Right atrium auricular region (tissue), 2 donors: Measurements from ENCODE around the gene CD58. TPM values are rescaled to one million over a fixed set of nuclear protein-coding genes. Genes with fewer than 3 reads are reported as not detected.

ENCODE experiments used
- DNase-seq: peaks from one replicate; pipeline ENCODE4 v3.0.0-alpha.2; 2019; ENCODE audit warnings: low spot score
- H3K27ac ChIP-seq, 2 donors: fragments of 200-600 bp; sonication (generic); 1 replicate in 1 of 2; 2 replicates in 1 of 2; pipeline ENCODE4 v1.5.1; 2016 to 2019
- H3K27me3 ChIP-seq, 2 donors: fragments of 200-600 bp; sonication (generic); one replicate each; pipeline versions ENCODE4 v1.5.1 to v1.6.0; 2017 to 2019
- H3K36me3 ChIP-seq: fragments of 200-600 bp; sonication (generic); one replicate; pipeline ENCODE4 v1.5.1; 2016
- H3K4me1 ChIP-seq, 2 donors: fragments of 200-600 bp; sonication (generic); one replicate each; pipeline versions ENCODE4 v1.5.1 to v1.6.0; 2017 to 2019
- H3K4me3 ChIP-seq, 2 donors: fragments of 200-600 bp; sonication (generic); 1 replicate in 1 of 2; 2 replicates in 1 of 2; pipeline ENCODE4 v1.5.1; 2017 to 2019; ENCODE audit warnings: mild to moderate bottlenecking in 1 of 2, moderate library complexity in 1 of 2
- H3K9me3 ChIP-seq, 2 donors: fragments of 200-600 bp; sonication (generic); one replicate each; pipeline ENCODE4 v1.5.1; 2019
- CTCF ChIP-seq, 2 donors: fragments of 200-600 bp; sonication (generic); IDR thresholded peaks; one replicate each; pipeline ENCODE4 v1.5.1; 2019; ENCODE audit warnings: antibody characterized with exemption in 2 of 2
- total RNA-seq, 2 donors: library from RNA; depleted of rRNA; stranded (reverse); fragments of >200 nt; gene quantifications; one replicate each; pipeline ENCODE4 v1.1.0, GENCODE V29; 2016

The CD58 gene
- total RNA-seq, 2 donors from 2014 or later = 26.4 to 27.4 TPM

DNA sequence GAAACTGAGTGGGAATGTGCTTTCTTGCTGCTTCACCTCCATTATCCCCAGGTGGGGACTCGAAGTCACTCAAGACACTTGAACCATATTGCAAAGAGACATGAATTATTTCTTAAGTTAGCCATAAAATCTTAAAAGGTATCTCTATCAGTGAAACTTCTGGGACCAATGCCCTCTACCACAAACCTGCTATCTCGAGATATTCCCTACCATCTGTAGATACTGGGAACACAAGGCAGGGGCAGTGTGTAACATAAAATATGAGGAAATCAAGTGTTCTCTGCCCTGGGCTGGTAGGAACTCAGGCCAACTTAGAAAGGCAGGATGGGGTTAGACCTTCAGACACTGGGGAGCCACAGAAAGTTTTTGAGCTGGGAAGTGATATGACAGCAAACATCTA lies 1.3 kb upstream of the CD58 start:
- no peaks in the 10 kb centered on the region for H3K27me3 ChIP-seq
- H3K4me3 ChIP-seq = no peak overlapping the region
- no peaks in the 10 kb centered on the region for H3K36me3 ChIP-seq
- no peak for TF ChIP-seq CTCF (IDR thresholded peaks at IDR 0.05)
- H3K4me1 ChIP-seq = peaks cover 0 to 63% of the 10 kb centered on the region in 2 donors
- no peaks in the 10 kb centered on the region for H3K9me3 ChIP-seq
- H3K27ac ChIP-seq = peak overlapping the region; percentile 99
- no peak for DNase-seq

DNA sequence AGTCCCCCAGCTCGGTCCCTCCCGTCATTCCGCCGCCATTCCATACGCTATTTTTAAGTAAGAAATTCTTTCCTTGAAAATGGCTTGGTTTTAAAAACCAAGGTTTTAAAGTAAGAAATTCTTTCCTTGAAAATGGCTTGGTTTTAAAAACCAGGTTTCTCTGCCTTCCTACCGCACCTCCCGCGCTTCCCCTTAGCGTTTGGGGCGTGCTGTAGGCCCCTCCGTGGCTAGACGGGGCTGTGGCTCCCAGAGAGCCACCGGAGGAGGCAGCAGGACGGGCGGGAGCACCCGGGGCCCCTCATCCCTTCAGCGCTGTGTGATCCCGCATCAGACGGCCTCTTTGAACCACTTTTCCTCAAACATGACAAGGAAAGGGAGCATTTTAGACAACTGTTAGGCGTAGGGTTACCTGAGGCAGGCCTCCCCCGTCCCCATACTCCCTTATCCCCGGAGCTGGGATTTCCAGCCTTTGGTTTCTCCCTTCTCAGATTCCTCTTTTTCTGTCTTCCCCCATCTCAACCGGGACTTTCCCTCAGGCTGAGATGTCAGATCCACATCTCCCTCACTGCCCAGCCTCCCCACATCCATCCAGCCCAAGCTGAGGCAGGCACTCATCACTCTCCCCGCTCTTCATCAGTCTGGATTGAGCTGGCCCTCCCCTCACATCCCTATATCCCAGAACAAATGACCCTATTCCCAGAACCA lies 541 bp upstream of the CD58 start:
- Histone ChIP-seq H3K9me3 (no peaks in the 10 kb centered on the region), H3K27me3 (no peaks in the 10 kb centered on the region), H3K36me3 (no peaks in the 10 kb centered on the region), H3K4me3 (peak overlapping the region; percentile 85 to 96), H3K27ac (peak overlapping the region; percentile 99), H3K4me1 (peaks cover 0 to 70% of the 10 kb centered on the region in 2 donors)
- TF ChIP-seq CTCF (IDR thresholded peaks at IDR 0.05) = no peak
- no peak for DNase-seq

DNA sequence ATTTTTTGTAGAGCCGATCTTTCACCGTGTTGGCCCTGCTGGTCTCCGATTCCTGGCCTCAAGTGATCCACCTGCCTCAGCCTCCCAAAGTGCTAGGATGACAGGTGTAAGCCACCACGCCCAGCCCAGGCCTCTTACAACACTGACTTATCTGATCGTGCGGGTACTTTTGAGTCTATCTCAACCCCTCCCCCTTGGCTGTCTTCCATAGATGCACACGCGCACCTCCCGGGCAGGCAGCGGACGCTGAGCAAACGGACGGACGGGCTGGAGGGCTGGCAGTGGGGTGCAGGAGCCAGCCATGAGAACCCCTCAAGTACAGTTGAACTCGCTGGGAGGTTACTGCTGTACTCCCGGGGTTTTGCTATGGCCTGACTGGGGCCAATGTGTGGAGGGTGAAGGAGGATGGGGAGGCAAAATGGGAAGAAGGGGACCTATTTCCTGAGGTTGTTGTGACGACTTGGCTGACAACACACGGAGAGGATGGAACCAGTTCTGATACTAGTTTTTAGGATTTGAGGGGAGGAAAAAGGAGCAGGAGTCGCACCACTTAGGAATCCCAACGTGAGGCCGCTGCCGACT lies 959 bp downstream of the CD58 start:
- Histone ChIP-seq H3K4me3 (peak overlapping the region; percentile 85 to 96), H3K9me3 (no peaks in the 10 kb centered on the region), H3K27me3 (no peaks in the 10 kb centered on the region), H3K4me1 (peaks cover 0 to 72% of the 10 kb centered on the region in 2 donors), H3K27ac (peak overlapping the region; percentile 99), H3K36me3 (no peaks in the 10 kb centered on the region)
- no peak for TF ChIP-seq CTCF (IDR thresholded peaks at IDR 0.05)
- DNase-seq = no peak

GRCh38 chr1:116569381-116569670 lies 1.5 kb downstream of the CD58 start:
- no peak for TF ChIP-seq CTCF (IDR thresholded peaks at IDR 0.05)
- Histone ChIP-seq H3K27me3 (no peaks in the 10 kb centered on the region), H3K4me3 (peak overlapping the region in 1 of 2 donors; percentile 96), H3K9me3 (no peaks in the 10 kb centered on the region), H3K27ac (peak overlapping the region in 1 of 2 donors; percentile 99), H3K4me1 (peaks cover 0 to 66% of the 10 kb centered on the region in 2 donors), H3K36me3 (no peaks in the 10 kb centered on the region)
- no peak for DNase-seq

DNA sequence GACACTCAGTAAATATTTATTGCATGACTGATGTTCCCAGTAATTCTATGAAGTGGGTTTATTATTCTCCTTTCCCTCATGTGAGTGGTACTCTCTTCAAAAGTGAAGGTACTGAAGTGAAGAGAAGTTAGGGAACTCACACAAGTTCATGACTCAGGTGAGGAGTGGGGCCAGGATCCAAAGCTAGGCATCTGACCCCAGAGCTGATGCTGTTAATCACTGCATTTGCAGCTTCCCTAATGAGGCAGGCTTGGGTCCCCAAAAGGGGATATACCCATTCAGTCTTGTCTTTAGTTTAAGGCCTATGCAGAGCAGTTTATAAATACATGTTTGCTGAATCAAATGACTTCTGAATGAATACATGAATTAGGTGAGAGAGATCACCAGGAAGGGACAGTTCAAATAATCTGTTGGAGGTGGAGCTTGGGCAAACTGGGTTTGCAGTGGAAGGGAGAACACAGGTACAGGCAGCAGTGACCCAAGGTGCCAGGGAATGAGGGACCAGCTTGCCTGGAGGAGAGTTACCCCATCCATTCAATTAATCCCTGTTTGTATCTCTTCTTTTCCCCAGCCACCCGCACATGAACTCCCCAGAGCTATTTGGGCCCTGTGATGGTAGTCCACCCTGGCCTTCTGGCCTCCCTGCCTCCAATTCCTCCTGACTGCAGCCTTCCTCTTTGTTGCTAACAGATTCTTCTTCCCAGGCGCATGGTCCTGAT lies 2.0 kb downstream of the CD58 start:
- Histone ChIP-seq H3K27ac (no peak overlapping the region), H3K4me1 (peaks cover 0 to 61% of the 10 kb centered on the region in 2 donors), H3K4me3 (no peak overlapping the region), H3K27me3 (no peaks in the 10 kb centered on the region), H3K36me3 (no peaks in the 10 kb centered on the region), H3K9me3 (no peaks in the 10 kb centered on the region)
- no peak for DNase-seq
- TF ChIP-seq CTCF (IDR thresholded peaks at IDR 0.05) = no peak
